SKM-1 (cell line): ENCODE measurements around the gene DUSP22.
"Not testable (repeated sequence)": the region's sequence is repeated elsewhere in the genome, so short reads cannot be mapped to it uniquely, and the experiment has no call there.

Experiments
- DNase-seq: peaks from one replicate; lab custom pipeline; 2025; ENCODE audit not compliant: unreplicated experiment; lab: John Stamatoyannopoulos, UW

DUSP22 gene, protein sequence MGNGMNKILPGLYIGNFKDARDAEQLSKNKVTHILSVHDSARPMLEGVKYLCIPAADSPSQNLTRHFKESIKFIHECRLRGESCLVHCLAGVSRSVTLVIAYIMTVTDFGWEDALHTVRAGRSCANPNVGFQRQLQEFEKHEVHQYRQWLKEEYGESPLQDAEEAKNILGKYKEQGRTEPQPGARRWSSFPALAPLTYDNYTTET

DNA sequence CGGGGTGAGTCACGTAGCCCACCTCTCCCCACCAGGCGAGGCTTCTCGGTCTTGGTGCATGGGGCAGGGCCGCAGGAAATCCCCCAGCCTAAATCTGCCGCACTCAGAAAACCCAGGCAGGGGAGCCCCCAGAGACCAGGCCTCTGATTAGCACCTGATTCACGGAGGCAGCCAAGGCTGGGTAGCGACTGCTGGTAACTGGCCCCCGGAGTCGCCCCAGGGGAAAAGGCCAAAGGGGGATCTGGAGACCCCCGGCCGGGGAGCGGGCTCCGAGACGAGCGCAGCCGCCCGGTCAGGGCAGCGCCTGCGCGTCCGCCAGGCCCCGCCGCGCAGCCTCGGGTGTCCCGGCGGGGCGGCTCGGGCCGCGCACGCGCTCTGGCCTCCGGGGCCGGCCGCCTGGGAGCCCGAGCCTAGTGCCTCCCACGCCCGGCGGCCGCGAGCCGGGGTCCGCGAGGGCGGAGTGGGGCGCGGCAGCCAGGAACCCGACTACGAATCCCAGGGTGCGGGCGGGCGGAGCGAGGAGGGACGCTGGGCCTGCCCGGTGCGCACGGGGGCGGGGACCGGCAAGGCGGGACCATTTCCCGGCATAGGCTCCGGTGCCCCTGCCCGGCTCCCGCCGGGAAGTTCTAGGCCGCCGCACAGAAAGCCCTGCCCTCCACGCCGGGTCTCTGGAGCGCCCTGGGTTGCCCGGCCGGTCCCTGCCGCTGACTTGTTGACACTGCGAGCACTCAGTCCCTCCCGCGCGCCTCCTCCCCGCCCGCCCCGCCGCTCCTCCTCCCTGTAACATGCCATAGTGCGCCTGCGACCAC is at the start of gene DUSP22:
Gene DUSP22, plus strand, starts transcription at position 791 of the 809 bp plus-strand sequence. CDS start 53 bp downstream, outside the sequence.
- no peak for DNase-seq

DNA sequence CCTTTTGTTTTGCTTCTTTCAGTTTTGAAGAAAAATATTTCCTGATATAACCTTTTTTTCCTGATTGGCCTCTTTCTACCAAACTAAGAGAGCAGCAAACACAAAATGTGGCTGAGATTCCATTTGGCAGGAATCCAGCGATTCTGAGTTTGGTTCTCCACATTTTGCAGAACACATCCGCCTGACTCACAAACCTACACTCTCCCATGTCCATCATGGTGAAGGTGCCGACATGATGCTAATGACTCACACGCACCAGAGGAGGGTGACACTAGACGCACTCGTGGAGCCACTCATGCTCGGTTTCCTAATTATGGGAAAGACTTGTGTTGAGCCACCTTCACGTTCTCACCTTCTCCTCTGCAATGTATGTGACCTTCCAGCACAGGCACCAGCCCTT is 45.9 kb upstream of the DUSP22 start:
- no peak for DNase-seq

DNA sequence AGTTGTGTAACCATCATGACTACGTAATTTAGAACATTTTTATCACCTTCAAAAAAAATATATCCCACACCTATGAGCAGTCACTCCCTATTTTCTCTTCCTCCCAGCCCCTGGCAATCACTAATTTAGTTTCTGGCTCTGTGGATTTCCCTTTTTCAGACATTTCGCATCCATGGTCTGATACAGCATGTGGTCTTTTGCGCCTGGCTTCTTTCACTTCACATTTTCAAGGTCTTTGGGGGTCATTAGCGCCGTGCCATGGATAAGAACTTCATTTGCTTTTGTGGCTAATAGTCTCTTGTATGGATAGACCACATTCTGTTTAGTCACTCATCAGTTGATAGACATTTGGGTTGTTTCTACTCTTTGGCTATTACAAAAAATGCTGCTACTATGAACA is 44.9 kb upstream of the DUSP22 start:
- no peak for DNase-seq

DNA sequence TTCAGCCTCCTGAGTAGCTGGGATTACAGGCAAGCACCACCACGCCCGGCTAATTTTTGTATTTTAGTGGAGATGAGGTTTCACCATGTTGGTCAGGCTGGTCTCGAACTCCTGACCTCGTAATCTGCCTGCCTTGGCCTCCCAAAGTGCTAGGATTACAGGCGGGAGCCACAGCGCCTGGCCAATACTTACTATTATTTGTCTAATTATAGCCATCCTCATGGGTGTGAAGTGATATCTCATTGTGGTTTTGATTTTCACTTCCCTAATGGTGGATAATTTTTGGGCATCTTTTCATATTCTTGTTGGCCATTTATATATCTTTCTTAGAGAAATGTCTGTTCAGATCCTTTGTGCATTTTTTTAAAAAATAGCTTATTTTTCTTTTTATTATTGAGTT is 44.2 kb upstream of the DUSP22 start:
- DNase-seq: not testable (repeated sequence)

DNA sequence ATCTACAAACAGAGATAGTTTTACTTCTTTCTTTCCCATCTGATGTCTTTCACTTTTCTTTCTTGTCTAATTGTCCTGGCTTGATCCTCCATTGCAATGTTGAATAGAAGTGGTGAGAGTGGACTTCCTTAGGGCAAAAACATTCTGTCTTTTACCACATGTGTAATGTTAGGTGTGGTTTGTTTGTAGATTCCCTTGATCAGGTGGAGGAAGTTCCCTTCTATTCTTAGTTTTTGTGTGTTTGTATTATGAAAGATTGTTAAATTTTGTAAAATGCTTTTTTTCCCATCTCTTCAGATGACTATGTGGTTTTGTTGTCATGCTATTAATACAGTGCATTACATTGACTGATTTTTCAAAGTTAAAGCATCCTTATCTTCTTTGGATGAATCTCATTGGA is 41.6 kb upstream of the DUSP22 start:
- no peak for DNase-seq

DNA sequence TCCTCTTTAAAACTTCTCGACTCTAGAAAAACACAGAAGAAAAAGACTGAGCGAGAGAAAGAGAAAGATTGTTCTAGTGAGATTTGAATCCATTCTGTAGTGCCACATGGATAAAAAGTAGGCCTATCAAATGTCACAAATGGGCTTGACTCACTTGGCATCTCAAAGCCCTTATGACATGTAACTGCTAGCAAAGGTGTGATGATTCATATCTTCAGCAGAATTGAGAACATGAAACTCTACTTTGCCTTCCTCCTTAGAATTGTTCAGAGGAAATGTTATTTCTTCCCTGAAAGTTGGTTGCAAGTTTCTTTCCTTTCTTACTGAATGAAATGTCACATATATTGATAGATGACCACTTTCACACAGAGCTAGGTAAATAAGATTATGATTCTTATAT is 40.4 kb upstream of the DUSP22 start:
- no peak for DNase-seq

DNA sequence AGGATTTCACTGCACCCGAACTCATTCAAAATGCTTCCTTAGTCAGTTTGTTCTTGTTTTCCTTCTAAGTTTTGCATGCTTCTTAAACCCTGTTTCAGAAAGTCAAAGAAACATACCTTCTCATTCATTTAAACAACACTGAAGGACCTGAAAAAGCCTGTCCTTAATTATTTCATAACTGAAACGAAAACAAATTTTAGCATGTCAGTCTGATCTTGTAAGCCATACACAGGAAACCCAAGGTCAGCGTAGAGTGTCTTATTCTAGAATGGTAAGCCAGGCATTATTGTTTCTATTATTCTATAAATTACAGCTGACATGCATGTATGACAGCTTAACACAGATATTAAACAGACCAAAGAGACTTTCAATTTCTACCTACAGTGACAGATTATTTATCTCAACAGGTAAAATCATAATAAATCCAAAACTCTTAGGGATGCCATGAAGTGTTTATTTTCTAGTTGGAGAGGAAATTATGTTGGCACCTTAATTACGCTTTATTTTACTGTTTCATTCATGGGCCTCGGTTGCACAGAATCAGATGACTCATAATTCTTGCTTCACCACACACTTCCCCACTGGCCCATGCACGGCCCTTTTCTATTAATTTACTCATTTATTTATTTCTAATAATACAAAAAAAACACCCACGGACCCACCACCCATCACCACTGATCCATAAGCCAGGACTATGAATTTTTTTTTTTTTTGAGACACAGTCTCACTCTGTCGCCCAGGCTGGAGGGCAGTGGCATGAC is 39.3 kb upstream of the DUSP22 start:
- no peak for DNase-seq

DNA sequence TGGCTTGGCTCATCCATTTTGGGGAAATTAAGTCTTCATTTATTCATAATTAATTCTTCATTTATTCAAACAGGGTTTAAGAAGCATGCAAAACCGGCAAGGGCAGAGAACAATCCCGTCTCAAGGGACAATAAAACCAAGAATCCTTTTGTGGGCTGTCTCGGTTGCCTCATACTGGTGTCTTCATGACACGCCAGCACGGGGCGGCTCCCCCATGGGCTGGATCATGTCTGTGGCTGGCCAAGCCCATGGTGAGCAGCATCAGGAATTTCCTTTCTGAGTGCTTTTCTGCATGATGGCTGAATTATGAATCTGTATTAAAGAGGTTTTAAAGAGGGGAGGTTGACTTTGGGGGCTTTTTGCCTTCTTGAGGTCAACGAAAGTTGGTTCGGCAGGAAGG is 38.3 kb upstream of the DUSP22 start:
- no peak for DNase-seq

DNA sequence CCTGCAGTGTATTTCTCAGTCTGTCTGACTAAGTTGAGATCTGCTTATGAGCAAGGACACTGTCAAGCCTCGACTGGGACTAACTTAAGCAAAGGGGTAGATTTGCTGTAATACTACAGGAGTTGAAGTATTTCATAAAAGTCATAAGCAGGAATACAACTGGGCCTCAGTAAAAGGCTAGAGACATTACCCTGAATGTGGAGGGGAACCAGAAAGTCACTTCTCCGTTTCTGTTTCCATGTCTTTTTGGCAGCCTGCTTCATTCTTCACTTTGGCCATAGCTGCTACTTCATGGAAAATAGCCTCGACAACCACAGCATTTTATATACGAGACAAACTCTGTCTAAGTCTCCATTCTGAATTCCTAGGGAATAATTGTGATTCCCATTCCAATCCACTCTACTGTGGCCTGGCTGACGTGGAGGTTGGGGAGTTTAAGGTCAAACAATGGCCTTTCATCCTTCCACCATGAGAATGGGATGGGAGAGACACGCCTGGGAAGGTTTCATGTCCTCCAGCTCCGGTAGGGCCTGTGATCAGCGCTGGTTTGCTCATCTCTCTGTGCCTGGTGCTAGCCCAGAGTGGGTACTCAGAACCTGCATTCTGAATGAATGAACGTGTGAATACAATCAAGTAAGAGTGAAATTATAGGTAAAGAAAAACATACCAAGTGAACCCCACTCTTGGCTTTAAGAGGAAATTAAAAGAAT is 37.1 kb upstream of the DUSP22 start:
- no peak for DNase-seq

DNA sequence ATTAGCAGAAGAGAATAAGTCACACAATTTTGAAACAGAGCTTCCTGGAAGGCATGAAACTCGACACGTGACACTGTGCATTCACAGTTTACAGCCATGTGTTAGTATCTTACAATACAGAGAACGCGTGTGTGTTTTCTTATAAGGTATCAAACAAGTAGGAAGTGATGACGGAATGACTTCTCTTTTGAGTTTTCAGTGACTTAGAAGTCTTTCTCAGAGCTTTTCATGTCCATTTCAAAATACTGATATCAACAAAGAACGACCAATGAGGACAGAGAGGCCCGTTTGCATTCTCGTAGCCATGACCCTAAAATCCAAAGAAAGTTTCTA is 36.6 kb upstream of the DUSP22 start:
- no peak for DNase-seq

DNA sequence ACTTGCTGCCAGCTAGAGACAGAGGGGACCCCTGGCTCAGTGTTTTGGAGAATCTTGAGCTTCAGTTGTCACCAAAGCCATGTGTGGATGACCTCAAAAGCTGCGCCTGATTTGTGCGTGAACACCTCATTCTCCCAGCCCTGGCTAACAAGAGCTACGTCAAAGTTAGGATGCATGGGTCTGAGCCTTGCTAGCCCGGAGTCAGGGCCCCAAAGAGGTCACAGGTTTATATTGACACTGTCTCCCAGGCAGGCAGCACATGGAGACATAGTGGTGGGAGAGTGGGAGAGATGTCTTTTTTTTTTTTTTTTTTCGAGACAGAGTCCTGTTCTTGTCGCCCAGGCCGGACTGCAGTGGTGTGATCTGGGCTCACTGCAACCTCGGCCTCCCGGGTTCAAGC is 36.1 kb upstream of the DUSP22 start:
- DNase-seq: no peak

DNA sequence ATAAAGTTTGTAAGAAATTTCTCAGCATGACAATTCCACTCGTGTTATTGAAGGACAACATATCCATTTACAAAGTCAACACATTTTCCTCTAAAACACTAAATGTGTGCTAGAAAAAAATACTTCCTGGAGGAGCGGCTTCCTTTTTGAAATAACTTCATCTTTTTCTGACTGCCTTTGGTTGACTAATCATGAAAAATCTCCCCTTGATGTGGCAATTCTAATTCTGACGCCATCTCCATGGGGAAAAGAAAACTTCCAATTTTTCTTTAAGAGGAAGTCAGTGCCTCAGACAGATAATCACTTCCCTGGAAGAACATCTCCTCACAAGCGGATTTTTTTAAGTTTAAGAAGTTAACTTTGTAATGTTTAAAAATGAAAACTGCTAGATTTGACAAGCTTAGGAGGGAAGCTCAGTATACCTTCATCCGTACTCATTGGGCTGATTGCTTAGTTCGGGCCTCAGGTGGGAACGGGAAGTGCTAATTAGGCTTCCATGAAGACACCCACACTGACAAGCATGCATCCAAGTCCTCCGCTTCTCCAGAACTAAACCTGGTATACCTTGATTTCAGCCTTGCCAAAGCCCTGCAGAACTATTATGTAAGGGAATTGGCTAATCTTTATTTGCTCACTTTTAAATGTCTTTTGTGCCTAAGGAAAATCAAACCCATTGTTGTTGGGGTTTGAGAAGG is 35.1 kb upstream of the DUSP22 start:
- no peak for DNase-seq

DNA sequence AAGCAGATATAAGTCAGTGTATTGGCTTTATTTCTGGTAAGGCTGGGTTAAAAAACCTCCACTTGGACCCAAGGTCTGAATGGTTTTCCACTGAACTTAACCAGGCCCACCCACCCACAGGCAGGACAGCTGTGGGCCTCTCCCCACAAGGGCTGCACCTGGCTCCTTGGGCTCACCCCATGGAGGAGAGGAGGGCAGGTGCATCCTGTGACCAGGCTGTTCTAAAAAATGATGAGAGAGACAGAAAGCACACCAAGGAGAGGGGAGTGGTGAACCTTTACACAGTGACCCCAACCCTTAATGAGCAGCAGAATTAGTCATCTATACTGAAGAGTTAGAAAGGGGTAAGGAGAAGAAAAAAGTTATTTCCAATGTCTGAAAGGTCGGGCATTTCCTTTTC is 34.5 kb upstream of the DUSP22 start:
- DNase-seq: no peak

DNA sequence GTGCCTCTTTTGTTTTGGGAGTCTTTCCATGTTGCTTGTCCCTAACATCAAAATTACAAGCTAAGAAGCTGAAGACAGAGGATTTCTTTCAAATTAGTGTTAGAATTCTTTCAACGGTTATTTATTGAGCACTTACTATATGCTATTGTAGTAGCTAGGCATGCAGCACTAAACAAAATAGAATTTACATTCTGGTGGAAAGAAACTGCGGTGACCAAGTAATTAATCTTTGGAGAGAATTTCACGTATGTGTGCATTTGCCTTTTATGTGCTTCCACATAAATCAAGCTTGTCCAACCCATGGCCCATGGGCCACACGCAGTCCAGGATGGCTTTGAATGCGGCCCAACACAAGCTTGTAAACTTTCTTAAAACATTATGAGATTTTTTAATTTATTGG is 33.0 kb upstream of the DUSP22 start:
- DNase-seq: no peak

DNA sequence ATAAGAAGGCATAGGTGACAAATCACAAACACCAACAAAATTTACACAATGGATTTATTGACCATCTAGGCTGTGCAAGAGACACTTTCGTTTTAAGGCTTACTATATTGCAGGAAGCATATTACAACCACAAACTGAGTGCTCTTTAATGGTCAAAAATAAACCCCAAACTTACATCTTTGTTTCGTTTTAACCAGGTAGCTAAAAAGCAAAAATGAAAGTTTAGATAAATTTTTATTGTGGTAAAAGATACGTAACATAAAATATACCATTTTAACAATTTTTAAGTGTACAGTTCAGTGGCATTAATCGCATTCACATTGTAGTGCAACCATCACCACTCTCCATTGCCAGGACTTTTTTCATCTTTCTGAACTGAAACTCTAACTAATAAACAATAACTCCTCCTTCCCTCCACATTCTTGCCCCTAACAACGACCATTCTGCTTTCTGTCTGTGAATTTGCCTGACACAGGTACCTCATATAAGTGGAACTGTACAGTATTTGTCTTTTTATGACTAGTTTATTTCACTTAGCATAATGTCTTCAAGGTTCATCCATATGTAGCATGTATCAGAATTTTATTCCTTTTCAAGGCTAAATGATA is 32.3 kb upstream of the DUSP22 start:
- DNase-seq: no peak

DNA sequence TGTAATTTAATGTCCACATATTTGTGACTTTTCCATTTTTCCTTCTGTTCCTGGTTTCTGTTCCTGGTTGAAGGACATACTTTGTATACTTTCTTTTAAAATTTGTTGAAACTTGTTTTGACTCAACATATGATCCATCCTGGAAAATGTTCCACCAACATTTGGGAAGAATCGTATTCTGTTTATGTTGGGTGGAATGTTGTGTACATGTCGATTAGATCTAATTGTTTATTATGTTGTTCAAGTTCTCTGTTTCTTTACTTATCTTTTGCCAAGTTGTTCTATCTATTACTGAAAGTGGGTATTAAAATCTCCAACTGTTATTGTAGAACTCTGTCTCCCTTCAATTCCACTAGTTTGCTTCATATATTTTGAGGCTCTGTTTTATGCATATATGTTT is 27.7 kb upstream of the DUSP22 start:
- no peak for DNase-seq

DNA sequence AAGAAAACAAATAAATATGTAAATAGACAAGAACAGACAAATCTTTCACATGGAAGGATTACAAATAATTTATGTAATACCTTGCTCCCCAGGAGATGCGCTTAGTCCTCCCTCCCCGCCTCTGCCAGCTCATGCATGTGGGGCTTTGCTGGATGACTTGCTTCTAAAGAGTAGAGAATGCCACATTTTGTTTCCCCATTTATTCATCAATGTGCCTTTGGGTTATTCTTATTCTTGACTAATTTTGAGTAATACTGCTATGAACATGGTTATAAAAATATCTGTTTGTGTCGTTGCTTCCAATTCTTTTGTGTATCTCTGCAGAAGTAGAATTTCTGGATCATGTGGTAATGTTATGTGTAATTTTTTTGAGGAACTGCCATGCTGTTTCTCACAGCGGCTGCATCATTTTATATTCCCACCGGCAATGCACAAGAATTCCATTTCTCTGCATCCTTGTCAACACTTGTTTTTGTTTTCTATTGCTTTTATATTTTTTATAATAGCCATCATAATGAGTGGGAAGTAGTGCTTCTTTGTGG is 23.8 kb upstream of the DUSP22 start:
- DNase-seq: no peak

DNA sequence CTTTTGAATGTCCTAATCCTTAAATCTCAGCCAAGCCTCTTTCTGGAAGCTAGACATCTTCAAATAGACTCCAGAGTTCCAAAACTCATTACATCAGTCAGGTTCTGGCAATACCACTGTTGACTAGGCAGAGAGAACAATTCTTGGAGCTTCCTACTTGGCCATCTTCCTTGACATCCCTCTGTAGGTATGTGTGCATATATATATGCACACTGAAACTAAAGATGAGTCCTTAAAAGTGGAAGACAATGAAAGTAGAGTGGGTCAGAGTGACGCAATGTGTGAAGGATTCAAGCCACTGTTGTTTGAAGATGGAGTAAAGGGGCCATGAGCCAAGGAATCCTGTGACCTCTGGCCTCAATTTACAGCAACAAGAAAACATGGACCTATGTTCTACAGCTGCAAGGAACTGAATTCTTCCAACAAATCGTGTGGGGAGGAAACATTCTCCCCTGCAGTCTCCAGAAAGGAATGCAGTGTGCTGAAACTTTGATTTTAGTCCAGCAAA is 18.7 kb upstream of the DUSP22 start:
- DNase-seq: no peak

DNA sequence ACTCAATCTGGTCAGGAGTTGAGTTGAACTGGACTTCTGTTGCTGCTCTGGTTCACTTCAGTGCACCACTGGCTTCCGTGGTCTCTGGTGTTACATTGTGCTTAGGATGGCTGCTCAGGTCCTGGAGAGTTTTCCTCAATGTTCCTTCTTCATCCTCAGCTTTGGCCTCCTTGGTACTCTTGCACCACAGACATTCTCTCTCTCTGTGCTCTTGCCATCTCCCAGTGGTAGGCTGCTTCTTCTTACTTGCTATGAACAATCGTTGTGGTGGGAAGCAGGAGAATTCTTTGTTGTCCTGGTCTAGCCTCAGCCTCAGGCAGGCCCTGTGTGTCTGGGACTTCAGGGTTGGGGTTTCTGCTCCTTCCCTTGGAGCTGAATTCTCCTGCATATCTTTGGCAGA is 14.5 kb upstream of the DUSP22 start:
- no peak for DNase-seq

DNA sequence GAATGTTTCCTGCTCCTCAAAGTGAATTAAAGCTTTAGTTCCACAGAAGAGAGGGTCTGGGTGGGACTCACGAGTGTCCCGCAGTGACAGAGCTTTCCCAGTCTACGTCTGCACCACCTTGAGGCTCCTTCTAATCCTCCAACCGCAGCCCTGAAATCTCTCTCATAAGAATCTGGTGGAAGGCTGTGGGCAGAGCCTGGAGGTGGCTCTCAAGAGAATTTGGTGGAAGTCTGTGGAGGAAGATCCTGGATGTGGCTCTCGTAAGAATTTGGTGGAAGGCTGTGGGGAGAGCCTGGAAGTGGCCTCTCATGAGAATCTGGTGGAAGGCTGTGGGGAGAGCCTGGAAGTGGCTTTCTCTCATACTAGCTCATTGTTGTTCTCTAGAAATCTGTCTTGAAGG is 13.8 kb upstream of the DUSP22 start:
- no peak for DNase-seq
